WERI-Rb-1 (cell line): ENCODE results near the gene ADGRL3.

ENCODE experiments used
- DNase-seq: peaks from one replicate; pipeline ENCODE4 v3.0.0-alpha.2; 2020
- H3K27ac ChIP-seq: fragments of 250-450 bp; sonication (Bioruptor Pico); 2 replicates; pipeline ENCODE4 v1.5.1; 2020; ENCODE audit warnings: mild to moderate bottlenecking, moderate library complexity
- H3K27me3 ChIP-seq: fragments of 250-450 bp; sonication (Bioruptor Pico); 2 replicates; pipeline ENCODE4 v1.5.1; 2021; ENCODE audit warnings: mild to moderate bottlenecking, low read depth, moderate library complexity; ENCODE audit not compliant: insufficient read depth, severe bottlenecking
- H3K36me3 ChIP-seq: fragments of 250-450 bp; sonication (Bioruptor Pico); 2 replicates; pipeline ENCODE4 v1.5.1; 2020; ENCODE audit warnings: mild to moderate bottlenecking, moderate library complexity
- H3K4me3 ChIP-seq: 2 replicates; pipeline ENCODE4 v1.5.1; 2011; ENCODE audit warnings: low read depth, mild to moderate bottlenecking, control low read depth, low read length
- H3K9me3 ChIP-seq: fragments of 250-450 bp; sonication (Bioruptor Pico); 2 replicates; pipeline ENCODE4 v1.5.1; 2021; ENCODE audit warnings: mild to moderate bottlenecking, moderate library complexity; ENCODE audit not compliant: severe bottlenecking
- TF ChIP-seq, protein P1 (sequence below): IDR thresholded peaks from 2 replicates; pipeline ENCODE4 v1.5.1; 2011; ENCODE audit warnings: low read depth, mild to moderate bottlenecking, control low read depth, inconsistent platforms, low read length

ADGRL3 gene

DNA sequence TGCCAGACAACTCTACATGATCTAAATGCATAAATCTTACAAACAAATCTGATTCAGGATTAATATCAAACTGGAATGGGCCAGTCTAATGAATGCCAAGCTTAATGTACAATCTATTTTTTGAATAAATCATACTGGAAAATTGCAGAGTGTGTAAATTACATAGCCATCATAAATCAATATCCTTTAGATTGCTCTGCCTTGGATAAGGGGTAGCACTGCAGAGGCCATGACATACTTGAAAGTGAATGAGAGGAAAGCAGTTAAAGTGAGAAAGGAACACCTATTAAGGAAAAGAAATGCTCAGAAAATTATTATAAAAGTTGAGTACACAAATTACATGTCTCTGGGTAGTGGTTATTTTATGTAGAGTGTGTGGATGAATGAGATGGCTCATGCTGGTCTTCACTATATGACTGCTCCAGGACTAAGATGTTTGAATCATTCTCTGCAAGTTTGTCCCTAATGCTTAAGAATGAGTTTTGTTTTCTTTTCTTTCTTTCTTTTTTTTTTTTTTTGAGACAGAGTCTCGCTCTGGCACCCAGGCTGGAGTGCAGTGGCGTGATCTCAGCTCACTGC is 100.2 kb downstream of the ADGRL3 start:
- no peaks in the 10 kb centered on the region for H3K36me3 ChIP-seq
- DNase-seq: no peak
- TF ChIP-seq, protein P1, sequence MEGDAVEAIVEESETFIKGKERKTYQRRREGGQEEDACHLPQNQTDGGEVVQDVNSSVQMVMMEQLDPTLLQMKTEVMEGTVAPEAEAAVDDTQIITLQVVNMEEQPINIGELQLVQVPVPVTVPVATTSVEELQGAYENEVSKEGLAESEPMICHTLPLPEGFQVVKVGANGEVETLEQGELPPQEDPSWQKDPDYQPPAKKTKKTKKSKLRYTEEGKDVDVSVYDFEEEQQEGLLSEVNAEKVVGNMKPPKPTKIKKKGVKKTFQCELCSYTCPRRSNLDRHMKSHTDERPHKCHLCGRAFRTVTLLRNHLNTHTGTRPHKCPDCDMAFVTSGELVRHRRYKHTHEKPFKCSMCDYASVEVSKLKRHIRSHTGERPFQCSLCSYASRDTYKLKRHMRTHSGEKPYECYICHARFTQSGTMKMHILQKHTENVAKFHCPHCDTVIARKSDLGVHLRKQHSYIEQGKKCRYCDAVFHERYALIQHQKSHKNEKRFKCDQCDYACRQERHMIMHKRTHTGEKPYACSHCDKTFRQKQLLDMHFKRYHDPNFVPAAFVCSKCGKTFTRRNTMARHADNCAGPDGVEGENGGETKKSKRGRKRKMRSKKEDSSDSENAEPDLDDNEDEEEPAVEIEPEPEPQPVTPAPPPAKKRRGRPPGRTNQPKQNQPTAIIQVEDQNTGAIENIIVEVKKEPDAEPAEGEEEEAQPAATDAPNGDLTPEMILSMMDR: no peak
- H3K9me3 ChIP-seq: no peaks in the 10 kb centered on the region
- H3K4me3 ChIP-seq: no peak overlapping the region
- H3K27me3 ChIP-seq: no peaks in the 10 kb centered on the region
- H3K27ac ChIP-seq: no peak overlapping the region

DNA sequence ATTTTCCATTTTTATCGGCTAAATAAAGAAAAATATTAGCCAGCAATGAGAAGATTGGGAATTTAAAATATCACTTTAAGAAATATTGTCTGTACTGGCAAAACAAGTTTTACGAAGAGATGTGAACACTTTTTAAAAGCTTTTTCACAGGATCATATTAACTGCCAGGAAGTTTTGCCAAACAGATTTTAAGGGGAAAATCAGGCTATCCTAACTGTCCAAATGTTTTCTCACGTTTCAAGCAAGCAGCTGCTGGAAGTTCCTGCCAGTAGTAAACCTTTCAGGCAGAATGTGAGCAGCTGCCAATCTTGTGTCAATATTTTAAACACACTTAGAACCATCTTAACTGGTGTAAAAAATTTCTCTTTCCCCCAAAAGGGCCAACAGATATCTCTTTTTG is 101.1 kb downstream of the ADGRL3 start:
- TF ChIP-seq, protein P1: no peak
- H3K9me3 ChIP-seq: no peaks in the 10 kb centered on the region
- no peak overlapping the region for H3K27ac ChIP-seq
- no peak for DNase-seq
- no peak overlapping the region for H3K4me3 ChIP-seq
- H3K27me3 ChIP-seq: no peaks in the 10 kb centered on the region
- H3K36me3 ChIP-seq: no peaks in the 10 kb centered on the region

DNA sequence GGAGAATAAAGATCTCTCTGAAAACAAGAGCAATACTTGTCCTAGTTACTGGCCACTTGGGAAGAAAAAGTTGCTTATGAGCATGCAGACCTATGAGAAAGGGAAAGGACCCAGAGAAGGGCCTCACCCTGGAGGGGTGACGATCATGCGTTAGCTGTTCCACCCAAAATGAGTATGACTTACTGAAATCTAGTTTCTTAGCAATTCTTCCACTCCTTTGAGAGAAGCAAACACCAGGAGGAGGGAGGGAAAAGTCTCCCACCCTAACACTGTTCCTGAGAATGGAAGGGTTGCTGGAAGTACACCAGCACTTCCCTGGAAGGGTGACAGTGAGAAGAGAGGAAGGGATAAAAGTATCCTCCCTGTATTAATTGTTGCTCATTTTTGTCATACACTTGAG is 107.9 kb downstream of the ADGRL3 start:
- Histone ChIP-seq H3K27ac (no peak overlapping the region), H3K4me3 (no peak overlapping the region), H3K27me3 (no peaks in the 10 kb centered on the region), H3K9me3 (no peaks in the 10 kb centered on the region), H3K36me3 (no peaks in the 10 kb centered on the region)
- no peak for DNase-seq
- TF ChIP-seq, protein P1: no peak

DNA sequence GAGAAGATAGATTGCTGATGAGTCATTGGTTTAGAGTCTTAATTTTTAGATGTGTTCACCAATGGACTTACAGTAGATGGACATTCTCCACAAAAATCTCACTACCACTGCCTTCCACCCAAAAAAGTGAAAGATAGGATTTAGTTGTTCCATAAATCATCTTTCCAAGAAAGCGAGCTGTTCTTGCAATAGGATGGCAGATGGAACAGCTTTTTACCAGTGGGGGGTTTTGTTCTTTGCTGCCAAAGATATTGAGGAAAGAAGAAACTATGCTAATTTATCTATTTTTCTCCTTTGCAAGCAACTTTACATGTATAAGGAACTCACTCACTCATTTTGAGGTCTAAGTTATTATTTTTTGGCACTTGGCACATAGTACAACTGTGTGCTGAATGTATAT is 109.5 kb downstream of the ADGRL3 start:
- no peaks in the 10 kb centered on the region for H3K9me3 ChIP-seq
- no peak overlapping the region for H3K27ac ChIP-seq
- DNase-seq: no peak
- H3K27me3 ChIP-seq: no peaks in the 10 kb centered on the region
- H3K36me3 ChIP-seq: no peaks in the 10 kb centered on the region
- TF ChIP-seq, protein P1: no peak
- no peak overlapping the region for H3K4me3 ChIP-seq

DNA sequence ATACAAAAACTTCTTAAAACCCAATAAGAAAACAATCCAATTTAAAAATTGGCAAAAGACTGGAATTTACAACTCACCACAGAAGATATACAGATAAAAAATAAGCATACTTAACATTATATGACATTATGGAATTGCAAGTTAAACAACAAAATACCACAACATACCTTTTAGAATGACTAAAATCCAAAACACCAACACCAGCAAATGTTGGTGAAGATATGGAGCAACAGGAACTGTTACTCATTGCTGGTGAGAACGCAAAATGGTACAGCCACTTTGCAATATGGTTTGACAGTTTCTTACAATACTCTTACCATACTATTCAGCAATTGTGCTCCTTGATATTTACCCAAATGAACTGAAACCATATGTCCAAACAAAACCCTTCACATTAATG is 112.4 kb downstream of the ADGRL3 start:
- Histone ChIP-seq H3K27me3 (no peaks in the 10 kb centered on the region), H3K27ac (no peak overlapping the region), H3K9me3 (no peaks in the 10 kb centered on the region), H3K36me3 (no peaks in the 10 kb centered on the region), H3K4me3 (no peak overlapping the region)
- TF ChIP-seq, protein P1: no peak
- DNase-seq: no peak

DNA sequence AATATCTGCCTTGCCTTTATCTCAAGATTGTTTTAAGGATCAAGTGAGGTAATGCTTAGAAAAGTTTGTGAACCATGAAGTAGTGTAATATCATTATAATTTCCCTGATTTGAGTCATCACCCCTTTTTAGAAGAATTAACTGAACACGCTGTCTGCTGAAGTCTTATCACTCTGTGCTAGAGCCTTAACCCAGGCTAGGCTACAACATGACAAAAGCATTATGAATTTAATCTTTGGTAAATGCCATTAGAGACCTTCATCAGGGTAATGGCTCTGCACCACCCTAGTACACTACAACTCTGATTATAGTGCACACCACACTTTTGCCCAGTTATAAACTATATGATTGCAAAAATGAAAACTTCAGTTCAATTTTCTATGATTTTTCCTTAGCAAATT is 118.3 kb downstream of the ADGRL3 start:
- H3K36me3 ChIP-seq: no peaks in the 10 kb centered on the region
- no peaks in the 10 kb centered on the region for H3K9me3 ChIP-seq
- no peak overlapping the region for H3K4me3 ChIP-seq
- DNase-seq: no peak
- no peaks in the 10 kb centered on the region for H3K27me3 ChIP-seq
- TF ChIP-seq, protein P1: no peak
- H3K27ac ChIP-seq: no peak overlapping the region
